ENCODE measurements around the gene SLC22A16. TPM values are rescaled to one million over a fixed set of nuclear protein-coding genes. Genes with fewer than 3 reads are reported as not detected.

The SLC22A16 gene
- polyA plus RNA-seq, 4 donors, result 0.15 to 0.16 TPM; not detected in 2

GRCh38 chr6:110400208-110400607 lies 76.2 kb downstream of the SLC22A16 start:
- FAIRE-seq, result no peak
- Histone ChIP-seq H3K27me3 (ENCODE audit: control insufficient read depth in 3 of 3, insufficient read depth in 3 of 3, low read length in 3 of 3) (no peaks in the 10 kb centered on the region), H3K4me1 (ENCODE audit: control insufficient read depth in 3 of 3, insufficient read depth in 2 of 3, low read depth in 1 of 3, low read length in 2 of 3) (peaks cover 0 to 13% (median 0%) of the 10 kb centered on the region in 3 donors), H3K36me3 (ENCODE audit: control insufficient read depth in 3 of 3, insufficient read depth in 2 of 3, low read depth in 1 of 3, low read length in 3 of 3) (peaks cover 0 to 2% (median 0%) of the 10 kb centered on the region in 3 donors), H3K27ac (ENCODE audit: low read depth in 1 of 3, low read length in 2 of 3) (no peak overlapping the region), H3K4me3 (ENCODE audit: low read depth in 1 of 3, low read length in 3 of 3) (peak overlapping the region in 2 of 3 donors; percentile 21 to 46), H3K9me3 (ENCODE audit: control insufficient read depth in 2 of 2, insufficient read depth in 1 of 2, low read depth in 1 of 2, low read length in 1 of 2) (no peaks in the 10 kb centered on the region)
- DNase-seq, result no peak
- 74 to 80% (median 79%) methylated on average over 14 to 18 of the region's 18 CpGs for WGBS, 3 donors

GRCh38 chr6:110399219-110400071 lies 77.0 kb downstream of the SLC22A16 start:
- H3K4me3 ChIP-seq (ENCODE audit: low read depth in 1 of 3, low read length in 3 of 3), result peak overlapping the region in 2 of 3 donors; percentile 21 to 46
- peaks cover 0 to 9% (median 0%) of the 10 kb centered on the region in 3 donors for H3K4me1 ChIP-seq (ENCODE audit: control insufficient read depth in 3 of 3, insufficient read depth in 2 of 3, low read depth in 1 of 3, low read length in 2 of 3)
- no peak for FAIRE-seq
- H3K36me3 ChIP-seq (ENCODE audit: control insufficient read depth in 3 of 3, insufficient read depth in 2 of 3, low read depth in 1 of 3, low read length in 3 of 3), result peaks cover 0 to 2% (median 0%) of the 10 kb centered on the region in 3 donors
- 46 to 61% (median 48%) methylated on average over 36 to 43 of the region's 43 CpGs for WGBS, 3 donors
- H3K27ac ChIP-seq (ENCODE audit: low read depth in 1 of 3, low read length in 2 of 3), result no peak overlapping the region
- no peaks in the 10 kb centered on the region for H3K9me3 ChIP-seq (ENCODE audit: control insufficient read depth in 2 of 2, insufficient read depth in 1 of 2, low read depth in 1 of 2, low read length in 1 of 2)
- no peaks in the 10 kb centered on the region for H3K27me3 ChIP-seq (ENCODE audit: control insufficient read depth in 3 of 3, insufficient read depth in 3 of 3, low read length in 3 of 3)
- peak; percentile 8 to 43 for DNase-seq

- H3K4me1 ChIP-seq (ENCODE audit: control insufficient read depth in 3 of 3, insufficient read depth in 2 of 3, low read depth in 1 of 3, low read length in 2 of 3), result peaks cover 0 to 6% (median 0%) of the 10 kb centered on the region in 3 donors
- WGBS, 3 donors, result 81 to 90% (median 83%) methylated on average over 4 of the region's 4 CpGs
- FAIRE-seq, result no peak
- no peak overlapping the region for H3K4me3 ChIP-seq (ENCODE audit: low read depth in 1 of 3, low read length in 3 of 3)
- H3K27ac ChIP-seq (ENCODE audit: low read depth in 1 of 3, low read length in 2 of 3), result no peak overlapping the region
- H3K36me3 ChIP-seq (ENCODE audit: control insufficient read depth in 3 of 3, insufficient read depth in 2 of 3, low read depth in 1 of 3, low read length in 3 of 3), result peaks cover 0 to 2% (median 0%) of the 10 kb centered on the region in 3 donors
- H3K9me3 ChIP-seq (ENCODE audit: control insufficient read depth in 2 of 2, insufficient read depth in 1 of 2, low read depth in 1 of 2, low read length in 1 of 2), result no peaks in the 10 kb centered on the region
- DNase-seq, result no peak
- H3K27me3 ChIP-seq (ENCODE audit: control insufficient read depth in 3 of 3, insufficient read depth in 3 of 3, low read length in 3 of 3), result no peaks in the 10 kb centered on the region
These were observed 77.6 kb downstream of the SLC22A16 start for GRCh38 chr6:110398778-110399177.

GRCh38 chr6:110395221-110395620 lies 81.2 kb downstream of the SLC22A16 start:
- no peaks in the 10 kb centered on the region for H3K36me3 ChIP-seq (ENCODE audit: control insufficient read depth in 3 of 3, insufficient read depth in 2 of 3, low read depth in 1 of 3, low read length in 3 of 3)
- H3K27ac ChIP-seq (ENCODE audit: low read depth in 1 of 3, low read length in 2 of 3), result no peak overlapping the region
- no peak for FAIRE-seq
- DNase-seq, result no peak
- H3K9me3 ChIP-seq (ENCODE audit: control insufficient read depth in 2 of 2, insufficient read depth in 1 of 2, low read depth in 1 of 2, low read length in 1 of 2), result no peaks in the 10 kb centered on the region
- 68 to 77% (median 76%) methylated on average over 4 of the region's 4 CpGs for WGBS, 3 donors
- H3K27me3 ChIP-seq (ENCODE audit: control insufficient read depth in 3 of 3, insufficient read depth in 3 of 3, low read length in 3 of 3), result no peaks in the 10 kb centered on the region
- no peak overlapping the region for H3K4me3 ChIP-seq (ENCODE audit: low read depth in 1 of 3, low read length in 3 of 3)
- H3K4me1 ChIP-seq (ENCODE audit: control insufficient read depth in 3 of 3, insufficient read depth in 2 of 3, low read depth in 1 of 3, low read length in 2 of 3), result peaks cover 0 to 8% (median 0%) of the 10 kb centered on the region in 3 donors

GRCh38 chr6:110394409-110394808 lies 82.0 kb downstream of the SLC22A16 start:
- WGBS, 3 donors, result 94 to 97% (median 96%) methylated on average over 4 of the region's 4 CpGs
- DNase-seq, result no peak
- Histone ChIP-seq H3K9me3 (ENCODE audit: control insufficient read depth in 2 of 2, insufficient read depth in 1 of 2, low read depth in 1 of 2, low read length in 1 of 2) (no peaks in the 10 kb centered on the region), H3K4me3 (ENCODE audit: low read depth in 1 of 3, low read length in 3 of 3) (no peak overlapping the region), H3K27me3 (ENCODE audit: control insufficient read depth in 3 of 3, insufficient read depth in 3 of 3, low read length in 3 of 3) (no peaks in the 10 kb centered on the region), H3K36me3 (ENCODE audit: control insufficient read depth in 3 of 3, insufficient read depth in 2 of 3, low read depth in 1 of 3, low read length in 3 of 3) (no peaks in the 10 kb centered on the region), H3K4me1 (ENCODE audit: control insufficient read depth in 3 of 3, insufficient read depth in 2 of 3, low read depth in 1 of 3, low read length in 2 of 3) (peaks cover 0 to 2% (median 0%) of the 10 kb centered on the region in 3 donors), H3K27ac (ENCODE audit: low read depth in 1 of 3, low read length in 2 of 3) (no peak overlapping the region)
- FAIRE-seq, result no peak

GRCh38 chr6:110392727-110393126 lies 83.7 kb downstream of the SLC22A16 start:
- WGBS, 3 donors, result 79 to 87% (median 84%) methylated on average over 9 of the region's 9 CpGs
- no peaks in the 10 kb centered on the region for H3K9me3 ChIP-seq (ENCODE audit: control insufficient read depth in 2 of 2, insufficient read depth in 1 of 2, low read depth in 1 of 2, low read length in 1 of 2)
- H3K4me1 ChIP-seq (ENCODE audit: control insufficient read depth in 3 of 3, insufficient read depth in 2 of 3, low read depth in 1 of 3, low read length in 2 of 3), result peaks cover 0 to 2% (median 0%) of the 10 kb centered on the region in 3 donors
- H3K4me3 ChIP-seq (ENCODE audit: low read depth in 1 of 3, low read length in 3 of 3), result no peak overlapping the region
- H3K27ac ChIP-seq (ENCODE audit: low read depth in 1 of 3, low read length in 2 of 3), result no peak overlapping the region
- H3K27me3 ChIP-seq (ENCODE audit: control insufficient read depth in 3 of 3, insufficient read depth in 3 of 3, low read length in 3 of 3), result no peaks in the 10 kb centered on the region
- DNase-seq, result no peak
- H3K36me3 ChIP-seq (ENCODE audit: control insufficient read depth in 3 of 3, insufficient read depth in 2 of 3, low read depth in 1 of 3, low read length in 3 of 3), result no peaks in the 10 kb centered on the region
- FAIRE-seq, result no peak

- DNase-seq (no peak), FAIRE-seq (no peak)
- Histone ChIP-seq H3K36me3 (ENCODE audit: control insufficient read depth in 3 of 3, insufficient read depth in 2 of 3, low read depth in 1 of 3, low read length in 3 of 3) (no peaks in the 10 kb centered on the region), H3K27me3 (ENCODE audit: control insufficient read depth in 3 of 3, insufficient read depth in 3 of 3, low read length in 3 of 3) (no peaks in the 10 kb centered on the region), H3K9me3 (ENCODE audit: control insufficient read depth in 2 of 2, insufficient read depth in 1 of 2, low read depth in 1 of 2, low read length in 1 of 2) (no peaks in the 10 kb centered on the region), H3K4me3 (ENCODE audit: low read depth in 1 of 3, low read length in 3 of 3) (no peak overlapping the region), H3K27ac (ENCODE audit: low read depth in 1 of 3, low read length in 2 of 3) (no peak overlapping the region), H3K4me1 (ENCODE audit: control insufficient read depth in 3 of 3, insufficient read depth in 2 of 3, low read depth in 1 of 3, low read length in 2 of 3) (peaks cover 0 to 2% (median 0%) of the 10 kb centered on the region in 3 donors)
- WGBS, 3 donors, result 20 to 30% (median 25%) methylated on average over 2 of the region's 2 CpGs
These were observed 86.0 kb downstream of the SLC22A16 start for GRCh38 chr6:110390404-110390803.

- H3K27me3 ChIP-seq (ENCODE audit: control insufficient read depth in 3 of 3, insufficient read depth in 3 of 3, low read length in 3 of 3), result no peaks in the 10 kb centered on the region
These were observed 86.6 kb downstream of the SLC22A16 start for GRCh38 chr6:110389689-110390382.

More at GRCh38 chr6:110389689-110390382, 86.6 kb downstream of the SLC22A16 start:
- FAIRE-seq (no peak), DNase-seq (peak in 1 of 2 donors; percentile 5)
- Histone ChIP-seq H3K9me3 (ENCODE audit: control insufficient read depth in 2 of 2, insufficient read depth in 1 of 2, low read depth in 1 of 2, low read length in 1 of 2) (no peaks in the 10 kb centered on the region), H3K36me3 (ENCODE audit: control insufficient read depth in 3 of 3, insufficient read depth in 2 of 3, low read depth in 1 of 3, low read length in 3 of 3) (no peaks in the 10 kb centered on the region), H3K27ac (ENCODE audit: low read depth in 1 of 3, low read length in 2 of 3) (no peak overlapping the region), H3K4me1 (ENCODE audit: control insufficient read depth in 3 of 3, insufficient read depth in 2 of 3, low read depth in 1 of 3, low read length in 2 of 3) (peaks cover 0 to 2% (median 0%) of the 10 kb centered on the region in 3 donors), H3K4me3 (ENCODE audit: low read depth in 1 of 3, low read length in 3 of 3) (no peak overlapping the region)
- 67 to 83% (median 69%) methylated on average over 4 of the region's 4 CpGs for WGBS, 3 donors
